CD4-positive, alpha-beta T cell treated with Interleukin-4 for 1 hour (primary cell): ENCODE measurements around the gene PXT1.
"Not testable (repeated sequence)": the region's sequence is repeated elsewhere in the genome, so short reads cannot be mapped to it uniquely, and the experiment has no call there.

Source experiments
- DNase-seq, 2 donors: peaks; one replicate each; pipeline ENCODE4 v3.0.0-alpha.2; 2020 to 2022

PXT1 gene, protein sequence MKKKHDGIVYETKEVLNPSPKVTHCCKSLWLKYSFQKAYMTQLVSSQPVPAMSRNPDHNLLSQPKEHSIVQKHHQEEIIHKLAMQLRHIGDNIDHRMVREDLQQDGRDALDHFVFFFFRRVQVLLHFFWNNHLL

GRCh38 chr6:36442671-36443470, at the start of gene PXT1, which contains the start of gene KCTD20:
Gene PXT1 (minus strand): TSS chr6:36442854. CDS start chr6:36426082, 16,772 bp downstream.
Gene KCTD20 (plus strand): TSS chr6:36443000. CDS start chr6:36470098, 27,098 bp downstream.
- peak; percentile 85 to 87 for DNase-seq

DNA sequence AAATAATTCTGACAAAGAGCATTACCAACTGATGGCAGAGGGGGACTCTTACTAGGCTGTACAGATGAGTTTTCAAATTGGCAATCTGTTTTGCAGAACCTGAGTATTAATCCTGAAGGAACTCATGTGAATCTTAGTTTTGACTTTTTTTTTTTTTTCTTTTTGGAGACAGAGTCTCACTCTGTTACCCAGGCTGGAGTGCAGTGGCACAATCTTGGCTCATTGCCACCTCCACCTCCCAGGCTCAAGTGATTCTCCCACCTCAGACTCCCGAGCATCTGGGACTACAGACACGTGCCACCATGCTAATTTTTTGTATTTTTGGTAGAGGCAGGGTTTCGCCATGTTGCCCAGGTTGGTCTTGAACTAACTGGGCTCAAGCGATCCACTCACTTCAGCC, 49.4 kb upstream of the PXT1 start:
- DNase-seq: no peak

GRCh38 chr6:36491378-36491965, 48.8 kb upstream of the PXT1 start:
- DNase-seq: no peak

GRCh38 chr6:36489426-36489825, 46.8 kb upstream of the PXT1 start:
- DNase-seq: no peak

DNA sequence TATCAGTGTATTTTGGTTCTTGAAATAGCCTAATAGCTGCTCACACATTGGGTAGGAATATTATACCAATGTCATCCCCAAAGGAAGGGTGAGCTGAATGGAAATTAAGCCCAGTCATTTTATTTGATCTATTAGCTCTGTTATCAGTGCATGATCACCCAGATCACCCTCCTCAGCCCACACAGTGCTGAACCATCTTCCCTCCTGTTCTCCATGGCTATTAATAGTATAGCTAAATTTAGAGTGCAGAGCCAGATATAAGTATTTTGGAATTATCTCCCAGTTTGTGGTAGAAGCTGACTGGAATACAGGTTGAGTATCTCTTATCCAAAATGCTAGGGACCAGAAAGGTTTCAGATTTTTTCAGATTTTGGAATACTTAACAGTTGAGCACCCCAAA, 45.6 kb upstream of the PXT1 start:
- DNase-seq: no peak

GRCh38 chr6:36487698-36488097, 45.0 kb upstream of the PXT1 start:
- DNase-seq: no peak

DNA sequence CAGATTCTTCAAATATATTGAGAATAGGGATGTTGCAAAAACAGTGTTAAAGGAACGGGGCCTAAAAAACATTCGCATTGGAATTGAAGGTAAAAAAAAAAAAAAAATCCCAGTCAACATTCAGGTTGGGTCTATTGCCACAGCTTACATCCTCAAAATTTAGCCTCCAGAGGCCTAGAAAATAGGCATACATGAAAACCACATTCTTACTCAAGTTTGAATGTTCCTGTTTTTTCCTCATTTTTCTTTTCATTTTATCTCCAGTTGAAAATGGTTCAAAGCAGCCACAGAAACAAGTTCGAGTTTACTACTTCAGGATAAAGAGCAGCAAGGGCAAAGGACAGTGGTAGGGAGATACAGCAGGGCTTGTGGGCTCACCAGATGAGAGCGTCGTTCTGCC, 42.1 kb upstream of the PXT1 start:
- no peak for DNase-seq

GRCh38 chr6:36483326-36483725, 40.7 kb upstream of the PXT1 start:
- not testable (repeated sequence) for DNase-seq

DNA sequence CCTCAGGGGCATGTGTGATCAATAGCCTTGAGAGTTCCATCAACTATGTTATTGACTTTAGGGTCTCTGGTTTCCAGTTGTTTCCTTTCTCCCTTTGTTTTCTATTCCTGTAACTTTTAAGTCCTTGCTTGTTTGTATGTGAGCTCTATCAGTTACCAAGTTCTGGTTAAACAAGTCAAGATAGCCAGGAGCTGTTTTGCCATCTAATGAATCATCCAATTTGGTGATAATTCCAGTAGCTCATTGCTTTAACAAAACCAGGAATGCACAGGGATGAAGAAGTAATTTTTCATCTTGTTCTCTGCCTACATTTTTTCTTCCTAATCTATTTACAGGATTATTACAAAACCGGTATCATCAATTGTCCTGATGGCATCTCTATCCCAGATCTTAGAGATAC, 36.6 kb upstream of the PXT1 start:
- no peak for DNase-seq

DNA sequence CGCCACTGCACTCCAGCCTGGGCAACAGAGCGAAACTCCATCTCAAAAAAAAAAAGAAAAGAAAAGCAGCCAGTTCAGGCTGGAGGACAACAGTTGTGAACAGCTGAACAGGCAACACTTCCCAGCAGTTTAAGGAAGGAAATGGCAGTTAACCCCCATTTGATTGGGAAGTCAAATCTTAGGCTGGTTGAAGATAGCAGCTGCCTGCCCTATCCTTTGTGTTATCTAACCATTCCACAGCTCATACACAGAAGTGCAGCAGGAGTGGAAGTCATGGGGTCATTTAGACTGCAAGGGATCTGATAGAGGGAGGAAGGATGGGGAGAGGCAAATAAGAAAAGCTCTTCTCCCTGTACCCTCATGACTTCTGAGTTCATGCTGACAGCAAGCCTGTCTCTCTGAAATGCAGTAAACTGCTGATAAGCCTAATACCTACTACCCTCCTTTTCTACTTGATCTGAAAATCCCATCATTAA, 35.4 kb upstream of the PXT1 start:
- no peak for DNase-seq

- DNase-seq: no peak
Measured at GRCh38 chr6:36469946-36470345, 27.3 kb upstream of the PXT1 start.

- DNase-seq: no peak
Measured at GRCh38 chr6:36469148-36469661, 26.6 kb upstream of the PXT1 start.

DNA sequence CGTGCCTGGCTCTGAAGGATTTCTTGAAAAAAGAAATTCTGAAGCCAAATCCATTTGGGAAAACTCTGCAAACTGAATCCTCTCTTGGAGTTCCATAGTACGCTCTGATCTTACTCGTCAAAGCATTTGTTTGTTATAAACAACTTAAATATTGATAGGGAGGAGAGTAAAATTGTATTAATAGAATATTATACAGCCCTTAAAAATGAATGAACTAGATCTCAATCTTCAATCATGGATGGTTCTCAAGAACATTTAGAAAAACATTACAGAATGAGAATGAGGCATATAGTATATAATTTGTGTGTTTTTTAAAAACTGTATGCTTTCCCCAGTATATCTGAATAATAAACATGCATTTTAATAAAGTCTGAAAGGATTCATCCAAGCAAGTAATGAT, 25.0 kb upstream of the PXT1 start:
- DNase-seq: no peak

GRCh38 chr6:36464233-36464632, 21.6 kb upstream of the PXT1 start:
- DNase-seq: no peak

DNA sequence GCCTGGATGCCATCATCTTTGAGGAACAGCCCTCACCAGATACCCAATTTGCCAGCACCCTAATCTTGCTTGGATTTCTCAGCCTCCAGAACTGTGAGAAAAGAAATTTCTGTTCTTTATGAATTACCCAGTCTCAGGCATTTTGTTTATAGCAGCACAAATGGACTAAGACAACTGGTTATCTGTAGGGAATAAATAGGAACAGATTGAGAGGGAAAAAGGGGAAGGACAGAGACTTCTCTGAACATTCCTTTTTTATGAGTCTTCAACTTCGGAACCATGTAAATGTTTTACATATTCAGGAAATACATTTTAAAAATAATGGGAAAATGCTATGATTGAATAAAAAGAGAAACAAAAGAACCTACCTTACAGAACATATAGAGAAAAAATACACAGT, 21.0 kb upstream of the PXT1 start:
- DNase-seq: no peak

DNA sequence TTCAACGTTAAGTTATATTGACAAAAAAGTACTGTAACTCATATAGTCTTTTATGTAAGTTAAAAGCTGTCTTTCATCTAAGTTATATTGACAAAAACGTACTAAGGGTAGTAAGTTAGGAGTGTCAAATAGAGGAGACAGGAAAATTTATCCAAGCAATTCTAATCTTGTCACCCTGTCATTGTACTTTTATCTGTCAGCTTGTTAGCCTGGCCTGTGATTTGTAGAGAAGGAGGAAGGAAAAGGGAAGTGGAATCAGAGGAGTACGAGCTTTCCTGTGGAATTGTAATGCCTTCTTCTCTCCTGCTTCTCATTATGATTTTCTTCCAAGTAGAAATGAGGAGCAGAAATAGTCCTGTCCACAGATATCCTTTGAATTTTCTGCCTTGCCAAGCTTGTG, 19.0 kb upstream of the PXT1 start:
- DNase-seq: no peak

DNA sequence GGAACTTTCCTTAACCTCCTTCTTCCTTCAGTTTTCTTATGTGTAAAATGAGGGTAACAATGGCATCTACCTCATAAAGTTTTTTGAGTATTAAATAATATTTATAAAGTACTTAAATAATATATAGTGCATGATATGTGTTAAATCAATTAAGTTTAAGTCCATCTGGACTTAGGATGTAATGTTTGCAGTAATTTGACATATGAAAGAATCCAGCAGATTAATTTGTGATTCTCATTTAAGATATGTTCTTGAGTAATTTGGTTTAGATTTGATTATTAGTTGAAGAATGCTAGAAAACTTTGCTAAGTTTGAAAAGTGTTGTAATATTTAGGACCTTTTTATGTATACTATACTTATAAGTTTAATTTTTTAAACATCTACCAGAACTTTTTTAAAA, 18.3 kb upstream of the PXT1 start:
- no peak for DNase-seq

- DNase-seq: no peak
Measured at GRCh38 chr6:36459501-36459900, 16.8 kb upstream of the PXT1 start.

DNA sequence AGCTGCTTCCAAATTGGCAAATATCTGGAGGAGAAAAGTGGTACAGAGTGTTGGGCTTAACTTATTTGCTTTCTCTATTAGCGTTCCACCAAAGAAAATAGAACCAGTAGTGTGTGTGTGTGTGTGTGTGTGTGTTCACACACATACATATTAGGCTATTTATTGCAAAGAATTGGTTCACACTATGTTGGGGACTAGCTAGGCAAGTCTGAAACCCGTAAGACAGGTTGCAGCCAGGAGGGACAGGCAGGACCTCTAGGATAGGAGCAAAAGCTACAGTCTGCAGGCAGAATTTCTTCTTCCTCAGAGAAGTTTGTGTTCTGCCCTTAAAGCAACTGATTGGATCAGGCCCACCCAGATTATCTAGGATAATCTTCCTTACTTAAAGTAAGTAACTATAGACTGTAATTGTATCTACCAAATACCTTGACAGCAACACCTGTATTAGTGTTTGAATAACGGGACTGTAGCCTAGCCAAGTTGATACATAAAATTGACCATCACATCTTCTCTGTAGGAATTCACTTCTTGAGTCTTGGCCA, 12.9 kb upstream of the PXT1 start:
- no peak for DNase-seq

DNA sequence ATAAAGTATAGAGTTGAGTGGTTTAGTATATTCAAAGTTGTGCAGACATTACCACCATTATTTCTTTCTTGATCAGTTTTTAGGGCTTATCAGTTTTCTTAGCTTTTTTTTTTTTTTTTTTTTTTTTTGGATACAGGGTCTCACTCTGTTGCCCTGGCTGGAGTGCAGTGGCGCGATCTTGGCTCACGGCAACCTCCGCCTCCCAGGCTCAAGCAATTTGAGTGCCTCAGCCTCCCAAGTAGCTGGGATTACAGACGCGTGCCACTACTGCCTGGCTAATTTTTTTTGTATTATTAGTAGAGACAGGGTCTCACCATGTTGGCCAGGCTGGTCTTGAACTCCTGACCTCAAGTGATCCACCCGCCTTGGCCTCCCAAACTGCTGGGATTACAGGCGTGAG, 10.2 kb upstream of the PXT1 start:
- not testable (repeated sequence) for DNase-seq

DNA sequence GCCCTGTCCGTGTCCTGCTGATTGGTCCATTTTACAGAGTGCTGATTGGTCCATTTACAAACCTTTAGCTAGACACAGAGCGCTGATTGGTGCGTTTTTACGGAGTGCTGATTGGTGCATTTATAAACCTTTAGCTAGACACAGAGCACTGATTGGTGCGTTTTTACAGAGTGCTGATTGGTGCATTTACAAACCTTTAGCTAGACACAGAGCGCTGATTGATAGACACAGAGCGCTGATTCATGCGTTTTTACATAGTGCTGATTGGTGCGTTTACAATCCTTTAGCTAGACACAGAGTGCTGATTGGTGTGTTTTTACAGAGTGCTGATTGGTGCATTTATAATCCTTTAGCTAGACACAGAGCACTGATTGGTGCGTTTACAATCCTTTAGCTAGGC, 6.5 kb upstream of the PXT1 start:
- DNase-seq: not testable (repeated sequence)

DNA sequence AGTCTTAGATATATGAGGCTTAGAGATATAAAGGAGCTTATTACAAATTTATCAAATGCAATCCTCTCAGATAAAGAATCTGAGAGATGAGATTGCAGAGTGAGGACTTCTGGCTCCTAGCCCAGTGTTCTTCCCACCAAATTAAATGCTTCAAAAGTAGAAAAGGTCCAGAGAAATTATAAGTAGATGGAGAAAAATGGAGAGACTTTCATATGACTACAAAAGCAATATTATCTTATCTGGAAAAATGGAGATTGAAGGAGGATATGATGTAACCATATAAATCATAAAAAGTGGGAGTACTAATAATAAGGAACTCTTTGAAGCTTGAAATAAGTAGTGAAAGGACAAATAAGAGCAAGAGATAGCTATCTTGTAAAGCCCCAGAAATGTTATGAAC, 3.0 kb upstream of the PXT1 start:
- no peak for DNase-seq

DNA sequence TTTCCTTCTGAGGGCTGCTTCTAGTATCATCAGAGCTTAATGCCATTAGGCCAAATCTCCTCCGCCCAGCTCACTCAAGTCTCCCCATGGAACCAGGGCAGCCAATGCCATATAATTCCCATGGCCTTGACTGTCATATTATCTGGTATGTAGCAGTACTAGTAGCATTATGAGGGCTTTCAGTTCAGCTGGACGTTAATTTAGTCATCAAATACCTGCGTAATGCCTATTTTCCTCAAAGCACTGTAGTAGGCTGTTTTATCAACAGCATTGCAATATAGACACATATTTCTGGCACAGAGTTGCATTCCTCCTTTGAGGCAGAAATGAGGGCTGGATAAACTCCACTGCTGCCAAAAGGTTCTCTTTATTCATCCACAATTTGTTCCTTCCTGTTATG, 1.8 kb upstream of the PXT1 start:
- DNase-seq: no peak
